ENCODE measurements around the gene SNAPC1.

GRCh38 chr14:61746881-61747280, 15.3 kb upstream of the SNAPC1 start:
- no peak for TF ChIP-seq CTCF (IDR thresholded peaks at IDR 0.05 in 4 of 5, conservative IDR thresholded peaks at IDR 0.05 in 1 of 5)
- TF ChIP-seq POLR2A (IDR thresholded peaks at IDR 0.05): no peak
